Right atrium auricular region (tissue), 2 donors: ENCODE data around the gene TIMM8B. TPM values are rescaled to one million over a fixed set of nuclear protein-coding genes. Genes with fewer than 3 reads are reported as not detected.
"Not testable (repeated sequence)": the region's sequence is repeated elsewhere in the genome, so short reads cannot be mapped to it uniquely, and the experiment has no call there.

Experiments used
- DNase-seq: peaks from one replicate; pipeline ENCODE4 v3.0.0-alpha.2; 2019; ENCODE audit warnings: low spot score
- H3K27ac ChIP-seq, 2 donors: fragments of 200-600 bp; sonication (generic); 1 replicate in 1 of 2; 2 replicates in 1 of 2; pipeline ENCODE4 v1.5.1; 2016 to 2019
- H3K27me3 ChIP-seq, 2 donors: fragments of 200-600 bp; sonication (generic); one replicate each; pipeline versions ENCODE4 v1.5.1 to v1.6.0; 2017 to 2019
- H3K36me3 ChIP-seq: fragments of 200-600 bp; sonication (generic); one replicate; pipeline ENCODE4 v1.5.1; 2016
- H3K4me1 ChIP-seq, 2 donors: fragments of 200-600 bp; sonication (generic); one replicate each; pipeline versions ENCODE4 v1.5.1 to v1.6.0; 2017 to 2019
- H3K4me3 ChIP-seq, 2 donors: fragments of 200-600 bp; sonication (generic); 1 replicate in 1 of 2; 2 replicates in 1 of 2; pipeline ENCODE4 v1.5.1; 2017 to 2019; ENCODE audit warnings: mild to moderate bottlenecking in 1 of 2, moderate library complexity in 1 of 2
- H3K9me3 ChIP-seq, 2 donors: fragments of 200-600 bp; sonication (generic); one replicate each; pipeline ENCODE4 v1.5.1; 2019
- CTCF ChIP-seq, 2 donors: fragments of 200-600 bp; sonication (generic); IDR thresholded peaks; one replicate each; pipeline ENCODE4 v1.5.1; 2019; ENCODE audit warnings: antibody characterized with exemption in 2 of 2
- total RNA-seq, 2 donors: library from RNA; depleted of rRNA; stranded (reverse); fragments of >200 nt; gene quantifications; one replicate each; pipeline ENCODE4 v1.1.0, GENCODE V29; 2016

Gene TIMM8B
- total RNA-seq, 2 donors from 2014 or later, result 54.3 to 61.4 TPM

- Histone ChIP-seq H3K9me3 (no peaks in the 10 kb centered on the region), H3K27ac (no peak overlapping the region), H3K4me3 (no peak overlapping the region), H3K27me3 (no peaks in the 10 kb centered on the region), H3K4me1 (no peaks in the 10 kb centered on the region), H3K36me3 (peaks cover 71% of the 10 kb centered on the region)
- TF ChIP-seq CTCF (IDR thresholded peaks at IDR 0.05), result no peak
- no peak for DNase-seq
These were observed 9.6 kb upstream of the TIMM8B start for GRCh38 chr11:112096194-112096593.

- not testable (repeated sequence) for H3K9me3 ChIP-seq, DNase-seq, H3K4me1 ChIP-seq, H3K27ac ChIP-seq, H3K4me3 ChIP-seq, H3K27me3 ChIP-seq
- H3K36me3 ChIP-seq, result peaks cover 80% of the 10 kb centered on the region
These were observed 8.7 kb upstream of the TIMM8B start for GRCh38 chr11:112095302-112095701.

GRCh38 chr11:112087212-112087611, 656 bp upstream of the TIMM8B start:
- peaks cover 76% of the 10 kb centered on the region for H3K36me3 ChIP-seq

GRCh38 chr11:112085822-112086421, 634 bp downstream of the TIMM8B start:
- Histone ChIP-seq H3K4me3 (peak overlapping the region; percentile 87 to 90), H3K4me1 (peaks cover 0 to 35% of the 10 kb centered on the region in 2 donors), H3K27ac (peak overlapping the region; percentile 74 to 84), H3K9me3 (no peaks in the 10 kb centered on the region), H3K27me3 (no peaks in the 10 kb centered on the region), H3K36me3 (peaks cover 76% of the 10 kb centered on the region)
- DNase-seq, result no peak
- TF ChIP-seq CTCF (IDR thresholded peaks at IDR 0.05), result no peak

More at GRCh38 chr11:112087212-112087611, 656 bp upstream of the TIMM8B start:
- no peak for DNase-seq
- H3K4me1 ChIP-seq, result peaks cover 0 to 35% of the 10 kb centered on the region in 2 donors
- H3K27me3 ChIP-seq, result no peaks in the 10 kb centered on the region
- TF ChIP-seq CTCF (IDR thresholded peaks at IDR 0.05), result no peak
- peak overlapping the region; percentile 74 to 84 for H3K27ac ChIP-seq
- H3K9me3 ChIP-seq, result no peaks in the 10 kb centered on the region
- peak overlapping the region; percentile 87 to 90 for H3K4me3 ChIP-seq

- H3K4me3 ChIP-seq, result no peak overlapping the region
- no peak for TF ChIP-seq CTCF (IDR thresholded peaks at IDR 0.05)
- H3K36me3 ChIP-seq, result peaks cover 76% of the 10 kb centered on the region
- DNase-seq, result no peak
- H3K9me3 ChIP-seq, result no peaks in the 10 kb centered on the region
- no peaks in the 10 kb centered on the region for H3K27me3 ChIP-seq
- no peak overlapping the region for H3K27ac ChIP-seq
- H3K4me1 ChIP-seq, result peaks cover 0 to 14% of the 10 kb centered on the region in 2 donors
These were observed 3.8 kb downstream of the TIMM8B start for GRCh38 chr11:112082729-112083128.

- peak; percentile 83 for DNase-seq
- peak within 1 kb of the TSS; percentile 87 to 92 for H3K27ac ChIP-seq
- H3K9me3 ChIP-seq, result no peaks in the 10 kb centered on the region
- H3K27me3 ChIP-seq, result no peaks in the 10 kb centered on the region
- peaks cover 0 to 16% of the 10 kb centered on the region in 2 donors for H3K4me1 ChIP-seq
- TF ChIP-seq CTCF (IDR thresholded peaks at IDR 0.05), result no peak
- H3K4me3 ChIP-seq, result peak within 1 kb of the TSS; percentile 63 to 85
- peaks cover 25% of the 10 kb centered on the region for H3K36me3 ChIP-seq
These were observed 12.4 kb downstream of the TIMM8B start, which contains the start of the genes NKAPD1 and PIH1D2 for GRCh38 chr11:112073941-112074811. TSS of gene NKAPD1 (plus strand) at chr11:112074299. CDS start at chr11:112075575, 1,276 bp downstream. TSS of gene PIH1D2 (minus strand) at chr11:112074017. CDS start at chr11:112073174, 843 bp downstream.
